ENCODE data around the gene STXBP6. TPM values are rescaled to one million over a fixed set of nuclear protein-coding genes. Genes with fewer than 3 reads are reported as not detected.

Gene STXBP6
- total and polyA plus RNA-seq, 7 experiments from 2014 or later: not detected

DNA sequence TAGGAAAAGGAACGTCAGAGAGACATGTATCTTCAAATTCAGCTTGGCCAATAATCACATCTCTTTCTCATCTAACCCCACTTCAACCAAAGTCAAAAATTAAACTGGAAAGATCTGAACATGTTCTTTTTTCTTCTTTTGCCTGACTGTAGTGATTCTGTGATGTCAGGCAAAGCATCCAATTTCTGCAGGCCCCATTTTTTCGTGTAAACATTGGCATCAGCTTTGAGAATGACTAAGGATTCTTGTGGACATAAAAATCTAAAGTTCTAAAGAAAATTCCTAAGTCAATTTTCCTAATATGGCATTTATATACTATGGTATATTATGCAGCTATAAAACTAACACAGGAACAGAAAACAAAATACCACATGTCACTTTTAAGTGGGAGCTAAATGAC, 89.1 kb downstream of the STXBP6 start:
- ChIA-PET CTCF (no interaction called here), POLR2A (interaction anchor here (0.7 kb wide), 1 partner anchor 455 kb away, joined by 3 read pairs; no protein-coding TSS in a partner anchor)
- Mint-ChIP-seq H3K4me3 (no peak overlapping the region), H3K9me3 (peaks cover 0 to 3% (median 0%) of the 10 kb centered on the region in 11 donors), H3K36me3 (no peaks in the 10 kb centered on the region), H3K27me3 (peaks cover 0 to 23% (median 9%) of the 10 kb centered on the region in 5 donors), H3K27ac (no peak overlapping the region), H3K4me1 (no peaks in the 10 kb centered on the region)
- Histone ChIP-seq H3K27me3 (ENCODE audit: control insufficient read depth in 2 of 2, insufficient read depth in 2 of 2, low read length in 2 of 2) (no peaks in the 10 kb centered on the region), H3K36me3 (ENCODE audit: control insufficient read depth in 2 of 3, insufficient read depth in 3 of 3, low read length in 3 of 3) (no peaks in the 10 kb centered on the region), H3K4me3 (ENCODE audit: low read length) (no peak overlapping the region), H3K27ac (ENCODE audit: low read depth, low read length) (no peak overlapping the region), H3K4me1 (ENCODE audit: control insufficient read depth in 2 of 2, insufficient read depth in 2 of 2, low read length in 2 of 2) (no peaks in the 10 kb centered on the region), H3K9me3 (ENCODE audit: control insufficient read depth in 2 of 3, low read length in 3 of 3) (no peaks in the 10 kb centered on the region)
- intact Hi-C loops (cut with micrococcal nuclease): no loop called here
- no peak for ATAC-seq
- DNase-seq: no peak

DNA sequence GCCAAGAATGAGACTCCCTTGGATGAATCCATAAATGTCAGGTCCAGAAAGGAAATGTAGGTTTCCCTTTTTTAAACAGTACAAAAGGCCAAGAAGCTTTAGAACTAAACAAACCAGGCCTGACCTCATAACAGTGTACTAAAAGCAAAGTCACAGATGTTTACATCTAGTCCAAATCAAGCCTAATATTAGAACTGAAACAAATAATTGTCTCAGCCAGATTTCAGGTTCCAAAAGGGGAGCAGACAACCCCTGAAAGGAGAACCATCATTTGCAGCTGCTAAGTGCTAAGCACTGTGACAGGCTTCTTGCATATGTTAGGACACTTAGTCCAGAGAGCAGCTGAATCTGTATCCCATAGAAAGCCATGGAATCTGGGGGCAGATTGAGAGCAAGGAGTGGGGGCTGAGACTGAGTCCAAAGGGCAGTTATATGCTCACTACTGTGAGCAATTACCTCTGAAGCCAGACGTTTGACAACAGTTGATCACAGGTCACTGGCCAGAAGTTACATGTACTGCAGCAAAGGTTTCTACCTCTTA, 90.1 kb downstream of the STXBP6 start:
- no peaks in the 10 kb centered on the region for H3K4me1 ChIP-seq (ENCODE audit: control insufficient read depth in 2 of 2, insufficient read depth in 2 of 2, low read length in 2 of 2)
- H3K27me3 ChIP-seq (ENCODE audit: control insufficient read depth in 2 of 2, insufficient read depth in 2 of 2, low read length in 2 of 2): no peaks in the 10 kb centered on the region
- intact Hi-C loops (cut with micrococcal nuclease): no loop called here
- peaks cover 0 to 1% (median 0%) of the 10 kb centered on the region in 11 donors for H3K9me3 Mint-ChIP-seq
- H3K9me3 ChIP-seq (ENCODE audit: control insufficient read depth in 2 of 3, low read length in 3 of 3): no peaks in the 10 kb centered on the region
- no peak for DNase-seq
- ChIA-PET CTCF (no interaction called here), POLR2A (no interaction called here)
- no peak overlapping the region for H3K27ac ChIP-seq (ENCODE audit: low read depth, low read length)
- H3K27me3 Mint-ChIP-seq: peaks cover 0 to 28% (median 13%) of the 10 kb centered on the region in 5 donors
- no peak for ATAC-seq
- no peak overlapping the region for H3K4me3 ChIP-seq (ENCODE audit: low read length)
- no peaks in the 10 kb centered on the region for H3K4me1 Mint-ChIP-seq
- H3K27ac Mint-ChIP-seq: no peak overlapping the region
- no peaks in the 10 kb centered on the region for H3K36me3 Mint-ChIP-seq
- H3K4me3 Mint-ChIP-seq: no peak overlapping the region
- H3K36me3 ChIP-seq (ENCODE audit: control insufficient read depth in 2 of 3, insufficient read depth in 3 of 3, low read length in 3 of 3): no peaks in the 10 kb centered on the region

DNA sequence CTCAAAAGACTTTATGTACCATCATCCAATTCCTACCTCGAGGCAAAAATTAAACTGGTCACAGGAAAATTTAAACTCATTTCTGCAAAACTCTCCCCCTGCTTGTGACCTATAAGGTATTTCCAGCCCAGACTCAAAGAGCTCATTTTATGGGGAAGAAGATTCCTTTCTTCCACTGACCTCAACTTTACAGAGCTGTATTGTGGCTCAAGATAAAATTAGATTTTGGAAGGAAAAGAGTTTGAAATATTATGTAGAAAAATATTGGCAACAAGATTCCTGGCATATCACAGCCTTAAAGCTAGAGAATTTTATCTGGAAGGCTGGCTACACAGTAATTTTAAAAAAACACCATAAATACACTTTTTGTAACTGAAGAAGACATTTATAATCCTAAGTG, 91.7 kb downstream of the STXBP6 start:
- Mint-ChIP-seq H3K9me3 (no peaks in the 10 kb centered on the region), H3K27me3 (peaks cover 0 to 34% (median 17%) of the 10 kb centered on the region in 5 donors), H3K36me3 (no peaks in the 10 kb centered on the region), H3K4me3 (no peak overlapping the region), H3K27ac (no peak overlapping the region), H3K4me1 (no peaks in the 10 kb centered on the region)
- H3K4me3 ChIP-seq (ENCODE audit: low read length): no peak overlapping the region
- ChIA-PET POLR2A (no interaction called here), CTCF (no interaction called here)
- H3K36me3 ChIP-seq (ENCODE audit: control insufficient read depth in 2 of 3, insufficient read depth in 3 of 3, low read length in 3 of 3): no peaks in the 10 kb centered on the region
- no peaks in the 10 kb centered on the region for H3K4me1 ChIP-seq (ENCODE audit: control insufficient read depth in 2 of 2, insufficient read depth in 2 of 2, low read length in 2 of 2)
- intact Hi-C loops (cut with micrococcal nuclease): no loop called here
- DNase-seq: no peak
- no peak overlapping the region for H3K27ac ChIP-seq (ENCODE audit: low read depth, low read length)
- no peak for ATAC-seq
- H3K27me3 ChIP-seq (ENCODE audit: control insufficient read depth in 2 of 2, insufficient read depth in 2 of 2, low read length in 2 of 2): no peaks in the 10 kb centered on the region
- H3K9me3 ChIP-seq (ENCODE audit: control insufficient read depth in 2 of 3, low read length in 3 of 3): no peaks in the 10 kb centered on the region

DNA sequence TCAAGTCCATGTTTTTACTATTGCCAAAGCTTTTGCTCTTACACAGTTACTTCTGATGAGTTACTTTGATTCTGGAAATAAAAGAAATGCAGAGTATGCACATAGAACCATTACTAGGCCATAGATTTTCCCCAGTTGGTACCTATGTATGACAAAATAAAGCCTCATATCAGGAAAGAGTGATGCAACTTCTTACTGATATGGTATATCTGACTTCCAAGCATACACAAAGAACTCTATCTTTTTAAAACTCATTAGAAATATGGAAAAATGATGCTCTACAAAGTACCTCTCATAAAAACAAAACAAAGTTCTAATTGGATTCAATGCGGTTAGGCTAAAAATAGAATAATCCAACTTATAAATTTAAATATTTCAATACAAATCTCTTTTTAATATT, 92.1 kb downstream of the STXBP6 start:
- peaks cover 0 to 34% (median 21%) of the 10 kb centered on the region in 5 donors for H3K27me3 Mint-ChIP-seq
- no peak overlapping the region for H3K4me3 ChIP-seq (ENCODE audit: low read length)
- H3K36me3 Mint-ChIP-seq: no peaks in the 10 kb centered on the region
- ChIA-PET POLR2A (no interaction called here), CTCF (no interaction called here)
- intact Hi-C loops (cut with micrococcal nuclease): no loop called here
- H3K4me1 Mint-ChIP-seq: no peaks in the 10 kb centered on the region
- no peak overlapping the region for H3K27ac Mint-ChIP-seq
- no peak for ATAC-seq
- no peaks in the 10 kb centered on the region for H3K36me3 ChIP-seq (ENCODE audit: control insufficient read depth in 2 of 3, insufficient read depth in 3 of 3, low read length in 3 of 3)
- H3K4me3 Mint-ChIP-seq: no peak overlapping the region
- H3K9me3 ChIP-seq (ENCODE audit: control insufficient read depth in 2 of 3, low read length in 3 of 3): no peaks in the 10 kb centered on the region
- DNase-seq: no peak
- H3K27me3 ChIP-seq (ENCODE audit: control insufficient read depth in 2 of 2, insufficient read depth in 2 of 2, low read length in 2 of 2): no peaks in the 10 kb centered on the region
- H3K27ac ChIP-seq (ENCODE audit: low read depth, low read length): no peak overlapping the region
- H3K9me3 Mint-ChIP-seq: no peaks in the 10 kb centered on the region
- H3K4me1 ChIP-seq (ENCODE audit: control insufficient read depth in 2 of 2, insufficient read depth in 2 of 2, low read length in 2 of 2): no peaks in the 10 kb centered on the region

DNA sequence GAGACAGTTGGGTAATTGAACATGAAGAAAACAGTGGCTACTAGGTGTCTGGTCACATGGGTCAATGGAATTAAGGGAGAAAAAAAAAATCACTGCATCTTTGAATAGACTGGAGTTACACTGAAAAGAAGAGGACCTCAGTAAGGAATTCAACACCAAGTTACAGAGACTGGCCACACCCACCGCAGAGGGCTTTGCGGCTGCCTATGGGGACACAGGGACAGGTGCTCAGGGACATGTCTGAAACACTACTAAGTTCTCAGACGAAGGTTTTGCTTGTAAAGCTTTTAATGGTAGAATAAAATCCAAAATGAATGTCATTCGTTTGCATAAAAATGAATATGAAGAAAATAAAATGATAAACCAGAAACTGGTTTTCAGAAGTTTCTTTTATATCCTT, 93.8 kb downstream of the STXBP6 start:
- Histone ChIP-seq H3K36me3 (ENCODE audit: control insufficient read depth in 2 of 3, insufficient read depth in 3 of 3, low read length in 3 of 3) (no peaks in the 10 kb centered on the region), H3K27me3 (ENCODE audit: control insufficient read depth in 2 of 2, insufficient read depth in 2 of 2, low read length in 2 of 2) (no peaks in the 10 kb centered on the region), H3K4me1 (ENCODE audit: control insufficient read depth in 2 of 2, insufficient read depth in 2 of 2, low read length in 2 of 2) (no peaks in the 10 kb centered on the region), H3K9me3 (ENCODE audit: control insufficient read depth in 2 of 3, low read length in 3 of 3) (no peaks in the 10 kb centered on the region), H3K4me3 (ENCODE audit: low read length) (no peak overlapping the region), H3K27ac (ENCODE audit: low read depth, low read length) (no peak overlapping the region)
- no peaks in the 10 kb centered on the region for H3K9me3 Mint-ChIP-seq
- no peak overlapping the region for H3K27ac Mint-ChIP-seq
- DNase-seq (no peak), ATAC-seq (no peak)
- POLR2A ChIA-PET: no interaction called here
- no peak overlapping the region for H3K4me3 Mint-ChIP-seq
- H3K27me3 Mint-ChIP-seq: peaks cover 0 to 34% (median 26%) of the 10 kb centered on the region in 5 donors
- H3K36me3 Mint-ChIP-seq: no peaks in the 10 kb centered on the region
- CTCF ChIA-PET: no interaction called here
- intact Hi-C loops (cut with micrococcal nuclease): no loop called here
- no peaks in the 10 kb centered on the region for H3K4me1 Mint-ChIP-seq

DNA sequence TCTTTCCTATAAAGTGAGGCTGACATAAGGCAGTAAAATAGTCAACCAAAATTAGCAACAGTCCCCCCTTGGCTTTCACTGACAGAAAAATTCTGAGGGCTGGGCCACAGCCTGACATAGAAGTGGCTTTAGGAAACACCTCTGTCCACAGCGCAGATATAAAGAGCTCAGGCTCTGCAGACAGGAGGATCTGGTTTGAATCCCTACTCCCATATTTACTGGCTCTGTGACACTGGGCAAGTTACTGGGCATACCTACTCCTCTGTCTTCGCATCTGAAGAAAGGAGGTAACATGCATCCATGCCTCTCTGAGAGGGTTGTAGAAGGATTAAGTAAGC, 95.3 kb downstream of the STXBP6 start:
- Mint-ChIP-seq H3K4me3 (no peak overlapping the region), H3K4me1 (no peaks in the 10 kb centered on the region), H3K9me3 (peaks cover 0 to 3% (median 0%) of the 10 kb centered on the region in 11 donors), H3K36me3 (no peaks in the 10 kb centered on the region), H3K27me3 (peaks cover 0 to 34% (median 20%) of the 10 kb centered on the region in 5 donors), H3K27ac (no peak overlapping the region)
- ATAC-seq: no peak
- POLR2A ChIA-PET: no interaction called here
- intact Hi-C loops (cut with micrococcal nuclease): no loop called here
- Histone ChIP-seq H3K9me3 (ENCODE audit: control insufficient read depth in 2 of 3, low read length in 3 of 3) (no peaks in the 10 kb centered on the region), H3K4me3 (ENCODE audit: low read length) (no peak overlapping the region), H3K27ac (ENCODE audit: low read depth, low read length) (no peak overlapping the region), H3K4me1 (ENCODE audit: control insufficient read depth in 2 of 2, insufficient read depth in 2 of 2, low read length in 2 of 2) (no peaks in the 10 kb centered on the region), H3K27me3 (ENCODE audit: control insufficient read depth in 2 of 2, insufficient read depth in 2 of 2, low read length in 2 of 2) (no peaks in the 10 kb centered on the region), H3K36me3 (ENCODE audit: control insufficient read depth in 2 of 3, insufficient read depth in 3 of 3, low read length in 3 of 3) (no peaks in the 10 kb centered on the region)
- CTCF ChIA-PET: no interaction called here
- no peak for DNase-seq

DNA sequence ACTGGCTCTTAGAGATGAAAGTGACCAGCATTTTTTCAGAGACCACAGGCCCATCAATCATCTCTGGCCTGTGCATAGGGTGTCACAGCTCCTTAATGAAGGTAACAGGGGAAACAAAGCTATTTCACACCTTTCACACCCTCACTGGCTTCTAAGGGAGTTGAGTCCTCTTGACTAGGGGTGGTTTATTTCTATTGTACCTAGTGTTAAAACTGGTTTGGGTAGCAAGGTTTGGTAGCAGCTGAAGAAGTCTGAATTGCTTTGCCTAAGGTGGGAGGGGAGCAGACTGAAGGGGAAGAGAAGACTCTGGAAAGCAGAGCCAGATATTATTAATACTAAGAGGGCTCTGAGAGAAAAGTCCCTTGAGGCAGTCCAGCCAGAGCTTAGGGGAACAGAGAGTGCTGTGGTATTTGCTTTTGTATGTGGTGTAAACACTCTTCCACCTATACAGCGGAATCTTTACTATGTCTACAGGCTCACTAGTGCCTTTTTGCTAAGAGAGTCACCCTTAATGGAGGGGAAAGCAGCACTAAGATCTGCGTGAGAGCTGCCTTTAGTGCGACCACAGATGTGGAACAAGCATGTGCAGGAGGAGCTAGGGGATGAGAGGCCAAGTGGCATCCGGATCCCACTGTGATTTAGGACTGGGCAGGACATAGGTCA, 95.8 kb downstream of the STXBP6 start:
- ATAC-seq: no peak
- Mint-ChIP-seq H3K9me3 (peaks cover 0 to 3% (median 0%) of the 10 kb centered on the region in 11 donors), H3K4me3 (no peak overlapping the region), H3K27ac (no peak overlapping the region), H3K36me3 (no peaks in the 10 kb centered on the region), H3K4me1 (no peaks in the 10 kb centered on the region), H3K27me3 (peaks cover 0 to 34% (median 20%) of the 10 kb centered on the region in 5 donors)
- CTCF ChIA-PET: no interaction called here
- DNase-seq: no peak
- Histone ChIP-seq H3K9me3 (ENCODE audit: control insufficient read depth in 2 of 3, low read length in 3 of 3) (no peaks in the 10 kb centered on the region), H3K4me1 (ENCODE audit: control insufficient read depth in 2 of 2, insufficient read depth in 2 of 2, low read length in 2 of 2) (no peaks in the 10 kb centered on the region), H3K27me3 (ENCODE audit: control insufficient read depth in 2 of 2, insufficient read depth in 2 of 2, low read length in 2 of 2) (no peaks in the 10 kb centered on the region), H3K4me3 (ENCODE audit: low read length) (no peak overlapping the region), H3K27ac (ENCODE audit: low read depth, low read length) (no peak overlapping the region), H3K36me3 (ENCODE audit: control insufficient read depth in 2 of 3, insufficient read depth in 3 of 3, low read length in 3 of 3) (no peaks in the 10 kb centered on the region)
- intact Hi-C loops (cut with micrococcal nuclease): no loop called here
- POLR2A ChIA-PET: no interaction called here
